Measurements from ENCODE around the gene ZFHX3. TPM values are rescaled to one million over a fixed set of nuclear protein-coding genes. Genes with fewer than 3 reads are reported as not detected.
A peak's percentile ranks its signal among the peaks of the same experiment; 100 is the strongest.

Gene ZFHX3
- total RNA-seq, 3 donors from 2014 or later = 13.8 to 36.0 (median 15.5) TPM

DNA sequence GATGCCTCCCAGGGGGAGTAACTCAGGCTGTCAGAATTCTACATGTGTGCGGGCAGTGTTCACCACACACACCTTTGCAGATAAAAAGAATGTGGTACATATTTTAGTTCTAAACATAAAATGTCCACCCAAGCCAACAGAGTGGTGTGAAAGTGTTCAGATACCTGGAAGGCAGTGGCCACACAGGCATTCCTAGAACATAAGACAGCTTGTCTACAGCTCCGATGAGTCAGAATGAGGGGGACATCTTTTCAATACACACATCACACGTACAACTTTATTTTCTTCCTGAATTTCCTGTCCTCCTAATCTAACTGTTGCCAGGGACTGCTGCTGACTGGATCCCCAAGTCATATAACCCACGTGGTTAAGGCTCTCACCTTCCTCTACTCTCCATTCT lies 142.3 kb downstream of the ZFHX3 start:
- Histone ChIP-seq H3K36me3 (ENCODE audit: low read depth) (no peaks in the 10 kb centered on the region), H3K9me3 (no peaks in the 10 kb centered on the region), H3K4me1 (ENCODE audit: low read depth) (no peaks in the 10 kb centered on the region), H3K4me3 (no peak overlapping the region)
- intact Hi-C loops (cut with DNase I, micrococcal nuclease) = no loop called here
- DNase-seq (no peak), ATAC-seq (no peak)
- TF ChIP-seq, protein P1, sequence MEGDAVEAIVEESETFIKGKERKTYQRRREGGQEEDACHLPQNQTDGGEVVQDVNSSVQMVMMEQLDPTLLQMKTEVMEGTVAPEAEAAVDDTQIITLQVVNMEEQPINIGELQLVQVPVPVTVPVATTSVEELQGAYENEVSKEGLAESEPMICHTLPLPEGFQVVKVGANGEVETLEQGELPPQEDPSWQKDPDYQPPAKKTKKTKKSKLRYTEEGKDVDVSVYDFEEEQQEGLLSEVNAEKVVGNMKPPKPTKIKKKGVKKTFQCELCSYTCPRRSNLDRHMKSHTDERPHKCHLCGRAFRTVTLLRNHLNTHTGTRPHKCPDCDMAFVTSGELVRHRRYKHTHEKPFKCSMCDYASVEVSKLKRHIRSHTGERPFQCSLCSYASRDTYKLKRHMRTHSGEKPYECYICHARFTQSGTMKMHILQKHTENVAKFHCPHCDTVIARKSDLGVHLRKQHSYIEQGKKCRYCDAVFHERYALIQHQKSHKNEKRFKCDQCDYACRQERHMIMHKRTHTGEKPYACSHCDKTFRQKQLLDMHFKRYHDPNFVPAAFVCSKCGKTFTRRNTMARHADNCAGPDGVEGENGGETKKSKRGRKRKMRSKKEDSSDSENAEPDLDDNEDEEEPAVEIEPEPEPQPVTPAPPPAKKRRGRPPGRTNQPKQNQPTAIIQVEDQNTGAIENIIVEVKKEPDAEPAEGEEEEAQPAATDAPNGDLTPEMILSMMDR (IDR thresholded peaks at IDR 0.05) = no peak

DNA sequence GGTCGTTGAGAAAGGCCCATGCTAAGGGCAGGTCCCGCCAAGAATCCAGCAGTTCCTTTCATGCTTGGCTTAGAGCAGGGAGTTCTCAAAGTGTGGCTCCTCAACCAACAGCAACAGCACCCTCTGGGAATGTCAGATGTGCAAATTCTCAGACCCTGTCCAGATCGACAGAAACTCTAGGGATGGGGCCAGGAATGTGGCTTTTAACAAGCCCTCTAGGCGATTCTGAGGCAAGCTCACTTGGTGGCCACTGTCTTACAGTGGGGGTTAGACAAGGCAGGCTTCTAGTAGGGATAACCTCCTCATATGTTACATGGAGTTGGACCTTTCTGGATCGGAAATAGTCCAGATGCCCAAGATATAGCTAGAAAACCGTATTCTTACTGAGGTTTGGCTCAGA lies 144.8 kb downstream of the ZFHX3 start:
- no peaks in the 10 kb centered on the region for H3K36me3 ChIP-seq (ENCODE audit: low read depth)
- TF ChIP-seq, protein P1 (IDR thresholded peaks at IDR 0.05) = no peak
- ATAC-seq (no peak), DNase-seq (no peak)
- H3K9me3 ChIP-seq = no peaks in the 10 kb centered on the region
- intact Hi-C loops (cut with DNase I, micrococcal nuclease) = no loop called here
- H3K4me3 ChIP-seq = no peak overlapping the region
- H3K4me1 ChIP-seq (ENCODE audit: low read depth) = no peaks in the 10 kb centered on the region

DNA sequence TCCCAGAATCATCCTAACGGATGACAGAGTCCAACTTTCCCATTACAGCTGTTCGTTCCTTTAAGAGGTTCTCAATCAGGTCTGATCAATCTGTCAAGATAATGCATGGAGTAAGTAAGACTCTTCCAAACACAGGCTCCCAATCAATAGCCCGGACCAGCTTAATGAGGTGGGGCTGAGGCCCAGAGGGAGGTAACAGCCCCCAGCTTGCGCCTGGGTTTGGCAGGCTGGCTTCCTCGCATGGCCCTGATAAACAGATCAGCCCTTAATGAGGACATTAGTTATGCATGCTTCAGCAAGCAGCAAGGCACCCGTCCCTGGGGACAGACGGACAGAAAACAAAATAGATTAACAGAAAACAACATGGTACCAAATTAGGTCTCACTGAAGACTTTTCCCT lies 145.7 kb downstream of the ZFHX3 start:
- Histone ChIP-seq H3K4me1 (ENCODE audit: low read depth) (no peaks in the 10 kb centered on the region), H3K4me3 (no peak overlapping the region), H3K9me3 (no peaks in the 10 kb centered on the region), H3K36me3 (ENCODE audit: low read depth) (no peaks in the 10 kb centered on the region)
- intact Hi-C loops (cut with DNase I, micrococcal nuclease) = no loop called here
- DNase-seq (no peak), ATAC-seq (no peak)
- TF ChIP-seq, protein P1 (IDR thresholded peaks at IDR 0.05) = no peak

DNA sequence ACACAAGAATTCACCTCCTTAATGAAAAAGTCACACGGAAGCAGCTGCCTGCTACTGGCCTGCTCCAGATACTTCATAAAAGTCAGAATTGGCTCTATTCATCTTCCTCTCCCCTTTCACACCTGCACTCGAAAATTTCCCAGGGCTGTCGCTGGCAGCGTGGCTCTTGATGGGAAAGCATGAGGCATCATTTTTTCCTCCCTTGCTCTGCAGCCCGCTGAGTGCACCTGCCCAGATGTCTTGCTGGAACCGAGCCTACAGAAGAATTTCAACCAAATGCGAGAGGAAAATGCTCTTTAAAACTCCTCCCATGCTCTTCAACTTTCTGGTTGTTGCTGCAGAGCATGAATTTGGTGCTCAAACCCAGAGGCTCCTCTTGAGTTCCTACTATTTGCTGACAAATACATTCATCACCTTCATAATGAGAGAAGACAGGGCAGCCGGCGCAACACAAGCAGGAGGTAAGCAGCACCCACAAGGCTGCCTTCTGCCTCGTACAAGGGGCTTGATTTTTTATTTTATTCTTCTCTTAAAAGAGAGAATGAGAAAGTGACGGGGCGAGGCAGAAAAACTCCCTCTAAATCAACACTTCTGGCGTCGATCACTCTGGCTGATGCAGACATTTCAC lies 146.8 kb downstream of the ZFHX3 start:
- Histone ChIP-seq H3K4me1 (ENCODE audit: low read depth) (no peaks in the 10 kb centered on the region), H3K4me3 (no peak overlapping the region), H3K9me3 (no peaks in the 10 kb centered on the region), H3K36me3 (ENCODE audit: low read depth) (no peaks in the 10 kb centered on the region)
- no peak for ATAC-seq
- TF ChIP-seq, protein P1 (IDR thresholded peaks at IDR 0.05) = no peak
- intact Hi-C loops (cut with DNase I, micrococcal nuclease) = no loop called here
- no peak for DNase-seq

DNA sequence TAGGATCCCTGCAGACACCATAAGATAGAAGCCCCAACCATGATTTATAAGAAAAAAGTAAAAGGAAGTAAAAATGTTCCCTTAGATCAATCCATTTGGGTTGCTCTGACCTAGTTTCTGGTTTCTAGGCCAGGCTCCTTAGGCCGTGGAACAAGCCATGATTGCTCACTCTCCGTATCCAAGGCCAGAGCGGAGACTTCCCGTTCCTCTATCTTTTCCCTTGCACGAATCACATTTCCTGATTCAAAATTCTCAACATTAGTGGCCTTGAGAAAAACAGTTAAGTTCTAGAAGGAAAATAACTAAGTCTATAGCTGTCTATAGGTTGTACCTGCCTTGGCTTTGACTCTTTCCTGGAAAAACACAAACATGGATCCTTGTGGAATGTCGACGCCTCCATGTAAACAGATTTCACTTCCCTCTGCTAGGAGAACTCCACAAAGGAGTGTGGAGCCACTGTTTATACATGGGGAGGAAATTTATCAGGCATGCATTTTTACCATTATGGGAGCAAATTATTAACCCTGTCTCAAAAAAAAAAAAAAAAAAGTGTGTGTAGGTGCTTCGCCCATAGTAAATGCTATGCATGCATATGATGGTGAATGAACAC lies 149.6 kb downstream of the ZFHX3 start:
- TF ChIP-seq, protein P1 (IDR thresholded peaks at IDR 0.05) = no peak
- no peak for DNase-seq
- Histone ChIP-seq H3K4me1 (ENCODE audit: low read depth) (no peaks in the 10 kb centered on the region), H3K36me3 (ENCODE audit: low read depth) (no peaks in the 10 kb centered on the region), H3K9me3 (no peaks in the 10 kb centered on the region), H3K4me3 (no peak overlapping the region)
- peak; percentile 63 for ATAC-seq
- intact Hi-C loops (cut with DNase I, micrococcal nuclease) = no loop called here

Measured in mucosa of descending colon (tissue), 3 donors.